Measurements from ENCODE around the gene UBE4A.

- TF ChIP-seq POLR2A (IDR thresholded peaks at IDR 0.05; ENCODE audit: low read depth, low read length) (no peak), TAF1 (IDR thresholded peaks at IDR 0.05; ENCODE audit: borderline replicate concordance, low read depth, low read length) (no peak)
Measured at GRCh38 chr11:118353084-118353710, 6.2 kb upstream of the UBE4A start.
